Endothelial cell of umbilical vein (primary cell): ENCODE measurements around the gene MEPCE. TPM values are rescaled to one million over a fixed set of nuclear protein-coding genes. Genes with fewer than 3 reads are reported as not detected.

Experiments used
- BruUV-seq: library from RNA; stranded (reverse); fragments of 400-500 nt; replicated peaks from 2 replicates; lab custom pipeline; 2021; lab: Mats Ljungman, UMichigan
- CTCF ChIA-PET: fragments of 300-600, 350-600 bp; sonication (Branson Sonifier 250); formaldehyde crosslinking; loops from one replicate; lab custom pipeline; 2021; ENCODE audit warnings: antibody characterized with exemption, inconsistent platforms; lab: Charles Lee
- POLR2A ChIA-PET: fragments of 300-600, 350-600 bp; sonication (Branson Sonifier 250); formaldehyde crosslinking; loops from one replicate; lab custom pipeline; 2021; ENCODE audit warnings: antibody characterized with exemption, inconsistent platforms; lab: Charles Lee
- DNase-seq: peaks from one replicate; pipeline ENCODE4 v3.0.0-alpha.2; 2011; ENCODE audit warnings: low read depth, low spot score
- FAIRE-seq: peaks from 2 replicates; lab custom pipeline; 2011; peaks lifted over from hg19 to GRCh38; lab: Jason Lieb, UNC
- H2AFZ ChIP-seq: 2 replicates; pipeline ENCODE4 v1.6.0; 2012; ENCODE audit warnings: low read depth, low read length, control low read depth, inconsistent platforms
- H3K27ac ChIP-seq: 2 replicates; pipeline ENCODE4 v1.5.1; 2011; ENCODE audit warnings: low read depth, mild to moderate bottlenecking, control low read depth, low read length, moderate library complexity; ENCODE audit not compliant: insufficient read depth
- H3K27me3 ChIP-seq, 2 experiments: 2 replicates each; pipeline versions ENCODE4 v1.6.0 to v1.6.1; 2011; ENCODE audit warnings: low read length in 2 of 2, mixed read lengths in 1 of 2; ENCODE audit not compliant: control insufficient read depth in 2 of 2, insufficient read depth in 2 of 2
- H3K36me3 ChIP-seq, 2 experiments: 2 replicates in 1 of 2; 3 replicates in 1 of 2; pipeline ENCODE4 v1.5.1; 2011; ENCODE audit warnings: low read length in 2 of 2, mild to moderate bottlenecking in 1 of 2, moderate library complexity in 1 of 2; ENCODE audit not compliant: control insufficient read depth in 2 of 2, insufficient read depth in 2 of 2; ENCODE audit errors: extremely low read depth in 1 of 2
- H3K4me1 ChIP-seq: 3 replicates; pipeline ENCODE4 v1.5.1; 2011; ENCODE audit warnings: mild to moderate bottlenecking, low read length; ENCODE audit not compliant: control insufficient read depth, insufficient read depth; ENCODE audit errors: extremely low read depth
- H3K4me2 ChIP-seq: 2 replicates; pipeline ENCODE4 v1.6.1; 2011; ENCODE audit warnings: low read length, control low read depth, mixed read lengths; ENCODE audit not compliant: insufficient read depth
- H3K4me3 ChIP-seq, 3 experiments: fragments of 200-600 bp in 1 of 3; sonication (generic), shearing (Covaris generic) in 1 of 3; replicated peaks in 1 of 3; 2 replicates each; pipeline ENCODE4 v1.5.1; 2011 to 2016; ENCODE audit warnings: control low read depth in 3 of 3, low read length in 3 of 3, mild to moderate bottlenecking in 2 of 3, inconsistent platforms in 1 of 3, low read depth in 1 of 3, moderate library complexity in 1 of 3; ENCODE audit not compliant: insufficient read depth in 1 of 3
- H3K79me2 ChIP-seq: 2 replicates; pipeline ENCODE4 v1.6.0; 2012; ENCODE audit warnings: low read length, inconsistent platforms; ENCODE audit not compliant: control insufficient read depth, insufficient read depth
- H3K9ac ChIP-seq: replicated peaks from 2 replicates; pipeline ENCODE3; 2011; ENCODE audit warnings: low read length, control low read depth; ENCODE audit not compliant: insufficient read depth; ENCODE audit errors: extremely low read depth
- H3K9me1 ChIP-seq: replicated peaks from 3 replicates; pipeline ENCODE4 v1.6.0; 2011; ENCODE audit warnings: mild to moderate bottlenecking, low read length; ENCODE audit not compliant: control insufficient read depth, insufficient read depth; ENCODE audit errors: extremely low read depth
- H3K9me3 ChIP-seq: replicated peaks from 2 replicates; pipeline ENCODE4 v1.5.1; 2012; ENCODE audit warnings: low read length, inconsistent platforms; ENCODE audit not compliant: control insufficient read depth, insufficient read depth
- H4K20me1 ChIP-seq: replicated peaks from 2 replicates; pipeline ENCODE3; 2011; ENCODE audit warnings: mild to moderate bottlenecking, low read length; ENCODE audit not compliant: control insufficient read depth, insufficient read depth; ENCODE audit errors: extremely low read depth
- EZH2 ChIP-seq: IDR thresholded peaks from 2 replicates; pipeline ENCODE4 v1.6.1; 2012; ENCODE audit warnings: borderline replicate concordance, low read depth, mild to moderate bottlenecking, moderate library complexity, low read length, inconsistent platforms; ENCODE audit not compliant: severe bottlenecking
- FOS ChIP-seq: IDR thresholded peaks from 2 replicates; pipeline ENCODE4 v1.6.1; 2011; ENCODE audit warnings: mild to moderate bottlenecking, low read length, moderate library complexity, borderline replicate concordance; ENCODE audit not compliant: insufficient read depth
- GATA2 ChIP-seq: IDR thresholded peaks from 2 replicates; pipeline ENCODE4 v1.7.0; 2011; ENCODE audit warnings: low read depth, mild to moderate bottlenecking, moderate library complexity, mixed read lengths, low read length; ENCODE audit not compliant: insufficient read length, insufficient read depth
- JUN ChIP-seq: IDR thresholded peaks from 2 replicates; pipeline ENCODE4 v1.6.1; 2011; ENCODE audit warnings: borderline replicate concordance, low read depth; ENCODE audit not compliant: insufficient read length, insufficient read depth
- MYC ChIP-seq: IDR thresholded peaks from one replicate; pipeline ENCODE4 v1.6.1; 2011; ENCODE audit warnings: mild to moderate bottlenecking, low read depth, low read length
- POLR2A ChIP-seq: IDR thresholded peaks from 2 replicates; pipeline ENCODE4 v1.6.1; 2012; ENCODE audit warnings: low read depth, mild to moderate bottlenecking, control low read depth, low read length
- POLR2AphosphoS5 ChIP-seq: IDR thresholded peaks from 2 replicates; pipeline ENCODE4 v1.6.1; 2012; ENCODE audit warnings: low read depth, mild to moderate bottlenecking, control low read depth, low read length, moderate library complexity; ENCODE audit not compliant: insufficient read depth
- dilution Hi-C: fragments of 300-500 bp; cut with MboI; formaldehyde crosslinking; loops from one replicate; pipeline ENCODE4 v1.15.0; 2019; ENCODE audit warnings: low sequenced_read_pairs; ENCODE audit not compliant: extremely low pct_ligation_motif_present
- intact Hi-C: fragments of 100-400 bp; cut with micrococcal nuclease; formaldehyde crosslinking; loops from one replicate; pipeline ENCODE4 v1.10.0; 2022
- polyA plus RNA-seq, 4 experiments: library from polyadenylated mRNA; depleted of rRNA in 3 of 4; stranded (reverse) in 3 of 4; unstranded in 1 of 4; fragments of >200 nt; gene quantifications; 2 replicates each; pipeline versions ENCODE4 v1.2.1 to v1.2.3, GENCODE V29; 2011 to 2012; ENCODE audit warnings: missing spikeins in 1 of 4
- total RNA-seq: library from RNA; stranded (reverse); gene quantifications from 2 replicates; pipeline ENCODE4 v1.2.3, GENCODE V29; 2021
- TF ChIP-seq, protein P1 (sequence below), 2 donors: IDR thresholded peaks; 1 replicate in 1 of 2; 2 replicates in 1 of 2; pipeline ENCODE4 v1.5.1; 2011; ENCODE audit warnings: low read length in 2 of 2, mild to moderate bottlenecking in 2 of 2, moderate library complexity in 2 of 2, control low read depth in 1 of 2, inconsistent platforms in 1 of 2, low read depth in 1 of 2; ENCODE audit not compliant: insufficient read depth in 1 of 2; ENCODE audit errors: extremely low read depth in 1 of 2
- TF ChIP-seq, protein P2 (sequence below): IDR thresholded peaks from 2 replicates; pipeline ENCODE4 v1.6.1; 2011; ENCODE audit not compliant: insufficient read depth, insufficient read length

MEPCE gene
- total and polyA plus RNA-seq, 2 donors (not counting 3 experiments of a cell fraction or from before 2014, with no cell fraction given), result 23.3 to 45.8 TPM

DNA sequence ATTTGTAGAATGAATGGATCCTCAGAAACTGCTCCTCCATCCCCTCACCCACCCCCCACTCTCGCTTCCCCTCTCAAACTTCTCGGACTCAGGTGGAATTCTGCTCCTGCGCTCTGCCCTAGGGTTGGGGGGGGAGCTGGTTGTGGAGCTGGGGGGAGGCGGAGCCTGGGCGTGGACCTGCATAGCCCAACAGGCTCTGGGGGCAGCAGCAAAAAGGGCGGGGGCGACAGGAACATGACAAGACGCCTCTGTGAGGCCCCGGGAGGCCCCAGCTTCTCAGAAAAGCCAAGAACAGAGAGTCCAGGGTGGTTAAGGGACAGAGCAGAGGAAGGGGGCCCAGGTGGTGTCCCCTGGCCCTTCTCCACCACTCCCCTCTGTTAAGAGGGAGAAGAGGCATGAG is 45.9 kb downstream of the MEPCE start:
- no peak for TF ChIP-seq MYC
- TF ChIP-seq, protein P1, sequence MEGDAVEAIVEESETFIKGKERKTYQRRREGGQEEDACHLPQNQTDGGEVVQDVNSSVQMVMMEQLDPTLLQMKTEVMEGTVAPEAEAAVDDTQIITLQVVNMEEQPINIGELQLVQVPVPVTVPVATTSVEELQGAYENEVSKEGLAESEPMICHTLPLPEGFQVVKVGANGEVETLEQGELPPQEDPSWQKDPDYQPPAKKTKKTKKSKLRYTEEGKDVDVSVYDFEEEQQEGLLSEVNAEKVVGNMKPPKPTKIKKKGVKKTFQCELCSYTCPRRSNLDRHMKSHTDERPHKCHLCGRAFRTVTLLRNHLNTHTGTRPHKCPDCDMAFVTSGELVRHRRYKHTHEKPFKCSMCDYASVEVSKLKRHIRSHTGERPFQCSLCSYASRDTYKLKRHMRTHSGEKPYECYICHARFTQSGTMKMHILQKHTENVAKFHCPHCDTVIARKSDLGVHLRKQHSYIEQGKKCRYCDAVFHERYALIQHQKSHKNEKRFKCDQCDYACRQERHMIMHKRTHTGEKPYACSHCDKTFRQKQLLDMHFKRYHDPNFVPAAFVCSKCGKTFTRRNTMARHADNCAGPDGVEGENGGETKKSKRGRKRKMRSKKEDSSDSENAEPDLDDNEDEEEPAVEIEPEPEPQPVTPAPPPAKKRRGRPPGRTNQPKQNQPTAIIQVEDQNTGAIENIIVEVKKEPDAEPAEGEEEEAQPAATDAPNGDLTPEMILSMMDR (IDR thresholded peaks at IDR 0.05; ENCODE audit: extremely low read depth in 1 of 2, insufficient read depth in 1 of 2, low read depth in 1 of 2, low read length in 2 of 2), result no peak
- TF ChIP-seq, protein P2, sequence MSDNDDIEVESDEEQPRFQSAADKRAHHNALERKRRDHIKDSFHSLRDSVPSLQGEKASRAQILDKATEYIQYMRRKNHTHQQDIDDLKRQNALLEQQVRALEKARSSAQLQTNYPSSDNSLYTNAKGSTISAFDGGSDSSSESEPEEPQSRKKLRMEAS, result no peak
- no peak for TF ChIP-seq EZH2
- no peak for TF ChIP-seq JUN
- TF ChIP-seq GATA2, result no peak
- no peak for TF ChIP-seq POLR2A
- no peak for TF ChIP-seq FOS
- TF ChIP-seq POLR2AphosphoS5, result no peak
- no peak overlapping the region for H2AFZ ChIP-seq
- intact Hi-C loops (no loop called here), dilution Hi-C loops (no loop called here)
- FAIRE-seq (no peak), DNase-seq (no peak)
- no peak overlapping the region for H3K27ac ChIP-seq
- H3K4me1 ChIP-seq, result peaks cover 29% of the 10 kb centered on the region
- no peak overlapping the region for H3K4me3 ChIP-seq
- H3K9ac ChIP-seq, result no peak overlapping the region
- no TSS peak for BruUV-seq
- H3K9me1 ChIP-seq, result no peaks in the 10 kb centered on the region
- POLR2A ChIA-PET, result no interaction called here
- peaks cover 47% of the 10 kb centered on the region for H3K79me2 ChIP-seq
- H3K9me3 ChIP-seq, result no peaks in the 10 kb centered on the region
- peaks cover 2 to 15% of the 10 kb centered on the region in 2 experiments for H3K36me3 ChIP-seq
- CTCF ChIA-PET, result interaction anchor here (0.9 to 7.8 kb wide), 3 partner anchors 8 to 113 kb away, joined by 4 to 70 read pairs (median 6); partner anchors contain the start of gene NYAP1
- H3K4me2 ChIP-seq, result no peak overlapping the region
- no peaks in the 10 kb centered on the region for H3K27me3 ChIP-seq
- no peaks in the 10 kb centered on the region for H4K20me1 ChIP-seq
